ENCODE data around the gene HORMAD2. TPM values are rescaled to one million over a fixed set of nuclear protein-coding genes. Genes with fewer than 3 reads are reported as not detected.
A peak's percentile ranks its signal among the peaks of the same experiment; 100 is the strongest.
"Not testable (repeated sequence)": the region's sequence is repeated elsewhere in the genome, so short reads cannot be mapped to it uniquely, and the experiment has no call there.

HORMAD2 gene
- total RNA-seq, 4 donors from 2014 or later: not detected

GRCh38 chr22:30198921-30199320 lies 118.7 kb downstream of the HORMAD2 start:
- DNase-seq (ENCODE audit: low spot score in 2 of 2): no peak
- intact Hi-C loops (cut with DNase I; ENCODE audit: low total_unique reads): no loop called here
- H3K4me3 ChIP-seq (ENCODE audit: low read depth, poor library complexity, severe bottlenecking): no peak overlapping the region
- no peak for TF ChIP-seq POLR2A (IDR thresholded peaks at IDR 0.05)
- no peak for TF ChIP-seq CTCF (IDR thresholded peaks at IDR 0.05)
- 88 to 92% methylated on average over 4 of the region's 4 CpGs for WGBS, 2 donors

GRCh38 chr22:30200905-30201304 lies 120.6 kb downstream of the HORMAD2 start:
- peak in 1 of 2 donors; percentile 52 for DNase-seq (ENCODE audit: low spot score in 2 of 2)
- H3K4me3 ChIP-seq (ENCODE audit: low read depth, poor library complexity, severe bottlenecking); intact Hi-C loops (cut with DNase I; ENCODE audit: low total_unique reads): not testable (repeated sequence)
- WGBS, 2 donors: 85% methylated on average over 10 of the region's 10 CpGs

GRCh38 chr22:30201945-30202344 lies 121.7 kb downstream of the HORMAD2 start:
- intact Hi-C loops (cut with DNase I; ENCODE audit: low total_unique reads): no loop called here
- WGBS, 2 donors: 43 to 58% methylated on average over 3 of the region's 3 CpGs
- H3K4me3 ChIP-seq (ENCODE audit: low read depth, poor library complexity, severe bottlenecking): no peak overlapping the region
- no peak for TF ChIP-seq CTCF (IDR thresholded peaks at IDR 0.05)
- TF ChIP-seq POLR2A (IDR thresholded peaks at IDR 0.05): no peak
- peak in 1 of 2 donors; percentile 82 for DNase-seq (ENCODE audit: low spot score in 2 of 2)

GRCh38 chr22:30202531-30203006 lies 122.3 kb downstream of the HORMAD2 start:
- DNase-seq (ENCODE audit: low spot score in 2 of 2): peak in 1 of 2 donors; percentile 87
- 21 to 30% methylated on average over 9 of the region's 9 CpGs for WGBS, 2 donors
- no peak for TF ChIP-seq POLR2A (IDR thresholded peaks at IDR 0.05)
- no peak for TF ChIP-seq CTCF (IDR thresholded peaks at IDR 0.05)
- intact Hi-C loops (cut with DNase I; ENCODE audit: low total_unique reads): no loop called here
- no peak overlapping the region for H3K4me3 ChIP-seq (ENCODE audit: low read depth, poor library complexity, severe bottlenecking)

- TF ChIP-seq CTCF (IDR thresholded peaks at IDR 0.05) (no peak), POLR2A (IDR thresholded peaks at IDR 0.05) (no peak)
- no peak overlapping the region for H3K4me3 ChIP-seq (ENCODE audit: low read depth, poor library complexity, severe bottlenecking)
- WGBS, 2 donors: 34 to 37% methylated on average over 7 of the region's 7 CpGs
- intact Hi-C loops (cut with DNase I; ENCODE audit: low total_unique reads): no loop called here
- peak in 1 of 2 donors; percentile 84 for DNase-seq (ENCODE audit: low spot score in 2 of 2)
These were observed 123.9 kb downstream of the HORMAD2 start for GRCh38 chr22:30204015-30204741.

GRCh38 chr22:30204742-30205111 lies 124.5 kb downstream of the HORMAD2 start:
- TF ChIP-seq CTCF (IDR thresholded peaks at IDR 0.05) (no peak), POLR2A (IDR thresholded peaks at IDR 0.05) (no peak)
- DNase-seq (ENCODE audit: low spot score in 2 of 2): peak in 1 of 2 donors; percentile 93
- WGBS, 2 donors: 17% methylated on average over 10 of the region's 10 CpGs
- no peak overlapping the region for H3K4me3 ChIP-seq (ENCODE audit: low read depth, poor library complexity, severe bottlenecking)
- intact Hi-C loops (cut with DNase I; ENCODE audit: low total_unique reads): no loop called here
